Ishikawa (cell line): ENCODE results near the gene BMPR1B.

Experiments used
- CEBPB ChIP-seq: IDR thresholded peaks from 2 replicates; pipeline ENCODE4 v1.6.1; 2012
- EP300 ChIP-seq: IDR thresholded peaks from 2 replicates; pipeline ENCODE4 v1.6.1; 2012; ENCODE audit warnings: borderline replicate concordance
- FOXM1 ChIP-seq: IDR thresholded peaks from 2 replicates; pipeline ENCODE4 v1.6.1; 2012; ENCODE audit warnings: low read depth, borderline replicate concordance
- TAF1 ChIP-seq: IDR thresholded peaks from 2 replicates; pipeline ENCODE4 v1.6.1; 2012; ENCODE audit warnings: low read depth, mild to moderate bottlenecking
- YY1 ChIP-seq: IDR thresholded peaks from 2 replicates; pipeline ENCODE4 v1.6.1; 2012; ENCODE audit warnings: low read depth

- TF ChIP-seq FOXM1, result no peak
- TF ChIP-seq CEBPB, result no peak
- TF ChIP-seq YY1, result no peak
- TF ChIP-seq TAF1, result no peak
- no peak for TF ChIP-seq EP300
Observed at GRCh38 chr4:95156452-95156765, 398.7 kb downstream of the BMPR1B start.
